Measurements from ENCODE around the gene BTLA.

GRCh38 chr3:112500621-112501020 lies 1.3 kb upstream of the BTLA start:
- TF ChIP-seq TAF1 (IDR thresholded peaks at IDR 0.05; ENCODE audit: low read depth) (no peak), RAD21 (IDR thresholded peaks at IDR 0.05; ENCODE audit: low read depth) (no peak), TCF12 (IDR thresholded peaks at IDR 0.05; ENCODE audit: low read depth) (no peak)

Measured in Ishikawa (cell line).